Caco-2 (cell line): Measurements from ENCODE around the gene TBX10. TPM values are rescaled to one million over a fixed set of nuclear protein-coding genes. Genes with fewer than 3 reads are reported as not detected.
"Not testable (repeated sequence)": the region's sequence is repeated elsewhere in the genome, so short reads cannot be mapped to it uniquely, and the experiment has no call there.

Source experiments
- BruUV-seq: library from RNA; stranded (reverse); fragments of 400-500 nt; replicated peaks from 2 replicates; lab custom pipeline; 2021; lab: Mats Ljungman, UMichigan
- CTCF ChIA-PET: fragments of 300-600 bp; sonication (Branson Sonifier 250); formaldehyde crosslinking; loops from one replicate; lab custom pipeline; 2022; ENCODE audit warnings: antibody characterized with exemption; lab: Charles Lee
- POLR2A ChIA-PET: fragments of 300-600 bp; sonication (Branson Sonifier 250); formaldehyde crosslinking; loops from one replicate; lab custom pipeline; 2022; ENCODE audit warnings: antibody characterized with exemption; lab: Charles Lee
- DNase-seq, 2 experiments: peaks; one replicate each; pipeline versions ENCODE4 v3.0.0 to v3.0.0-alpha.2; 2020 to 2022
- H3K27me3 ChIP-seq: replicated peaks from 2 replicates; pipeline ENCODE4 v1.6.0; 2011; ENCODE audit warnings: low read length; ENCODE audit not compliant: control insufficient read depth, insufficient read depth
- H3K36me3 ChIP-seq: 2 replicates; pipeline ENCODE4 v1.5.1; 2011; ENCODE audit warnings: low read length; ENCODE audit not compliant: control insufficient read depth, insufficient read depth
- H3K4me1 ChIP-seq: fragments of 250-450 bp; sonication (Bioruptor Pico); 2 replicates; pipeline ENCODE4 v1.5.1; 2020; ENCODE audit warnings: mild to moderate bottlenecking
- H3K4me3 ChIP-seq: 2 replicates; pipeline ENCODE4 v1.5.1; 2011; ENCODE audit warnings: low read depth, mild to moderate bottlenecking, control low read depth, low read length
- H3K9me3 ChIP-seq: fragments of 250-450 bp; sonication (Bioruptor Pico); 2 replicates; pipeline ENCODE4 v1.5.1; 2020; ENCODE audit warnings: mild to moderate bottlenecking, moderate library complexity
- H3K27ac Mint-ChIP-seq: one replicate; pipeline ENCODE4 v1.8.0; 2022; ENCODE audit warnings: mixed read lengths; ENCODE audit not compliant: unreplicated experiment
- H3K27me3 Mint-ChIP-seq: one replicate; pipeline ENCODE4 v1.8.0; 2022; ENCODE audit warnings: mixed read lengths; ENCODE audit not compliant: insufficient read depth, unreplicated experiment
- H3K36me3 Mint-ChIP-seq: one replicate; pipeline ENCODE4 v1.8.0; 2022; ENCODE audit warnings: mild to moderate bottlenecking, mixed read lengths; ENCODE audit not compliant: insufficient read depth, unreplicated experiment
- H3K4me1 Mint-ChIP-seq: one replicate; pipeline ENCODE4 v1.8.0; 2022; ENCODE audit warnings: low read depth, mixed read lengths; ENCODE audit not compliant: unreplicated experiment
- H3K4me3 Mint-ChIP-seq: one replicate; pipeline ENCODE4 v1.8.0; 2022; ENCODE audit warnings: mild to moderate bottlenecking, moderate library complexity, mixed read lengths; ENCODE audit not compliant: unreplicated experiment
- H3K9me3 Mint-ChIP-seq: one replicate; pipeline ENCODE4 v1.8.0; 2022; ENCODE audit warnings: mixed read lengths; ENCODE audit not compliant: unreplicated experiment
- intact Hi-C: fragments of 100-400 bp; cut with micrococcal nuclease; formaldehyde crosslinking; loops from one replicate; pipeline ENCODE4 v1.10.0; 2022; ENCODE audit not compliant: unreplicated experiment
- total RNA-seq: library from RNA; stranded (reverse); gene quantifications from 2 replicates; pipeline ENCODE4 v1.2.3, GENCODE V29; 2022
- TF ChIP-seq, protein P1 (sequence below), 2 experiments: fragments of 200-600 bp in 1 of 2; IDR thresholded peaks; 1 replicate in 1 of 2; 2 replicates in 1 of 2; pipeline versions ENCODE4 v1.5.1 to v1.8.0; 2011 to 2022; ENCODE audit warnings: antibody characterized with exemption in 1 of 2, control low read depth in 1 of 2, inconsistent platforms in 1 of 2, low read depth in 1 of 2, low read length in 1 of 2, mild to moderate bottlenecking in 1 of 2, moderate library complexity in 1 of 2; ENCODE audit not compliant: insufficient read depth in 1 of 2, severe bottlenecking in 1 of 2, unreplicated experiment in 1 of 2

Gene TBX10
- total RNA-seq, 1 experiment from 2014 or later = not detected

DNA sequence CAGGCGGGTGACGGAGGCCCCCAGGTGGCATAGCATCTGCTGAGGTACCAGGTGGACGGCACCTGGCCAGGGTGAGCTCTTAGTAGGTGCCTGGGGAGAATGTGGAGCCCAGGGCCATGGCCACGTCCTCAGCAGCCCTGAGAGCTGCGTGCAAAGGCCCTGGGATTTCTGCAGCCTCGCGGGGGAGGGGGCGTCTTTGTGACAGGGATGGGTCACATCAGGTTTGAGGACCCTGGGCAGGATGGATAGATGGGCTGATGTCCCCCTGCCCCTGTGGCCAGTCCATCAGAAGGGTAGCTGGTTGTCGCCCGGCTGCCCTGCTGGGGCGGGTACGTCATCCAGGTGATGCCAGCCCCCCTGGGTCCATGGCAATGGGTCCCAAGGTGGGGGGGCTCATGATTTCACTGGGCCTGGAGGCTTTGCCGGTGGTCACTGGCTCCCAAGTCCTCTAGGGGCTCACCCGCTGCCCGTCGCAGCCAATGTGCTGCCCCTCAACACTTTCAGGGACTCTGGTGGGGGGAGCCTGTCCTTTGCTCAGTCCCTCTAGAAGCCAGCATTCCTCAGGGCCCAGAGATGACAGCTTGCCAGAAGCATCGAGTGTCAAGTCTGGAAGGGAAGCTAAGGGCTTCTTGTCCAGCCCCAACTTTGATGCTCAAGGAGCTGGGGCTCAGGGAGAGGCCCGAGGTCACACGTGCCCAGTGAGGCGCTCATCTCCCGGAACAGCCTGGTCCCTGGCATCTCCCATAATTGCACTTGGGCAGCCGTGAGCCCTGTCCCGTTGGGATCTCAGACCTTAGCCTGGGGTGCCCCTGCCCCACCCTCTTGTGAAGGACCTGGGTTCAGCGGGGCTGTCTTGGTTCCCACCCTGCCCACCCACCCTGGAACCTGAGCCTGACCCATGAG is 777 bp downstream of the TBX10 start:
- Mint-ChIP-seq H3K4me1 (no peaks in the 10 kb centered on the region), H3K4me3 (no peak overlapping the region), H3K27me3 (no peaks in the 10 kb centered on the region), H3K27ac (no peak overlapping the region), H3K9me3 (no peaks in the 10 kb centered on the region), H3K36me3 (no peaks in the 10 kb centered on the region)
- Histone ChIP-seq H3K27me3 (no peaks in the 10 kb centered on the region), H3K4me1 (0 out of 2 replicates have a peak, but pooled peaks cover 3% of the 10 kb centered on the region), H3K9me3 (peaks cover 6% of the 10 kb centered on the region; the same call in 1 of the 2 replicates), H3K4me3 (no peak overlapping the region), H3K36me3 (no peaks in the 10 kb centered on the region)
- TF ChIP-seq, protein P1, sequence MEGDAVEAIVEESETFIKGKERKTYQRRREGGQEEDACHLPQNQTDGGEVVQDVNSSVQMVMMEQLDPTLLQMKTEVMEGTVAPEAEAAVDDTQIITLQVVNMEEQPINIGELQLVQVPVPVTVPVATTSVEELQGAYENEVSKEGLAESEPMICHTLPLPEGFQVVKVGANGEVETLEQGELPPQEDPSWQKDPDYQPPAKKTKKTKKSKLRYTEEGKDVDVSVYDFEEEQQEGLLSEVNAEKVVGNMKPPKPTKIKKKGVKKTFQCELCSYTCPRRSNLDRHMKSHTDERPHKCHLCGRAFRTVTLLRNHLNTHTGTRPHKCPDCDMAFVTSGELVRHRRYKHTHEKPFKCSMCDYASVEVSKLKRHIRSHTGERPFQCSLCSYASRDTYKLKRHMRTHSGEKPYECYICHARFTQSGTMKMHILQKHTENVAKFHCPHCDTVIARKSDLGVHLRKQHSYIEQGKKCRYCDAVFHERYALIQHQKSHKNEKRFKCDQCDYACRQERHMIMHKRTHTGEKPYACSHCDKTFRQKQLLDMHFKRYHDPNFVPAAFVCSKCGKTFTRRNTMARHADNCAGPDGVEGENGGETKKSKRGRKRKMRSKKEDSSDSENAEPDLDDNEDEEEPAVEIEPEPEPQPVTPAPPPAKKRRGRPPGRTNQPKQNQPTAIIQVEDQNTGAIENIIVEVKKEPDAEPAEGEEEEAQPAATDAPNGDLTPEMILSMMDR (IDR thresholded peaks at IDR 0.05; ENCODE audit: insufficient read depth in 1 of 2, low read depth in 1 of 2, low read length in 1 of 2, severe bottlenecking in 1 of 2, unreplicated experiment in 1 of 2) = no peak
- intact Hi-C loops = no loop called here
- peak in 1 of 2 experiments; percentile 43 for DNase-seq
- no TSS peak for BruUV-seq
- ChIA-PET POLR2A (interaction anchor here (0.6 kb wide), 1 partner anchor 66 kb away, joined by 3 read pairs; no protein-coding TSS in a partner anchor), CTCF (interaction anchor here (2.2 to 2.8 kb wide), 2 partner anchors 9 to 21 kb away, joined by 9 to 18 read pairs; partner anchors contain the start of gene NUDT8)

DNA sequence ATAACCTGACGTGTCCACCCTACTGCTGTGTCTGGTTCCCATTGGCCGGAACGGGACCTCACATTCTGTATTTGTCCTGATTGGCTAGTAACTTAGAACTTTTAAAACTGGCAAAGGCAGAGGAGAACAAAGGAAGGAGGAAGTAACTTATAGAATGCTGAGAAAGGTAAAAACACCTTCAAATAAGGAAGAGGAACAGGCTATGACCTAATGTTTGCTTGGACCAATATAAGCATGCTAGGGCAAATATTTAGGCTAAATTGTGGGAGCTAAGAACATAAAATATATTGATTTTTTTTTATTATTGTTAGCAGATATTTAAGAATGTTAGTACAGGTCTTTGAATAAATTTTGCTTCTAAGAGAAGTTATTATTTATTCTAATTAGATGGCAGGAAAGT is 2.1 kb downstream of the TBX10 start:
- intact Hi-C loops, H3K4me1 Mint-ChIP-seq, H3K27me3 Mint-ChIP-seq, H3K4me3 Mint-ChIP-seq, BruUV-seq, H3K36me3 Mint-ChIP-seq, H3K27ac Mint-ChIP-seq, H3K9me3 Mint-ChIP-seq, POLR2A ChIA-PET, H3K4me1 ChIP-seq, H3K9me3 ChIP-seq, H3K27me3 ChIP-seq, H3K36me3 ChIP-seq, H3K4me3 ChIP-seq, DNase-seq: not testable (repeated sequence)
- CTCF ChIA-PET = interaction anchor here (2.2 kb wide), 1 partner anchor 22 kb away, joined by 9 read pairs; no protein-coding TSS in a partner anchor

DNA sequence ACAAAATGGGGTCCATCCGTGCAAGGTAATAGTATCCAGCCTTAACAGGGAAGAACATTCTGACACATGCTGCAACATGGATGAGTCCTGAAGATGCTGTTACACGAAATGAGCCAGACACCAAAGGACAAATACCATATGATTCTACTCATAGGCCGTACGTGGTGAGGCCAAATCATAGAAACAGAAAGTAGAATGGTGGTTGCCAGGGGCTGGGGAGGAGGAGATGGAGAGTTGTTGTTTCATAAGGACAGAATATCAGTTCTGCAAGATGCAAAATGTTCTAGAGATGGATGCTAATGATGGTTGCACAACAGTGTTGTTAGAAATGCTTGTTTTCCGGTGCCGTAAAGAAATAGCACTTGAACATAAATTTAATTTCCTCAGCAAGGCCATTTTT is 2.6 kb downstream of the TBX10 start:
- no peaks in the 10 kb centered on the region for H3K9me3 Mint-ChIP-seq
- H3K4me1 Mint-ChIP-seq = peaks cover 3% of the 10 kb centered on the region
- H3K27me3 Mint-ChIP-seq = no peaks in the 10 kb centered on the region
- no TSS peak for BruUV-seq
- Histone ChIP-seq H3K4me3 (no peak overlapping the region), H3K9me3 (no peaks in the 10 kb centered on the region), H3K27me3 (no peaks in the 10 kb centered on the region), H3K36me3 (no peaks in the 10 kb centered on the region), H3K4me1 (peaks cover 3% of the 10 kb centered on the region; the same call in 1 of the 2 replicates)
- intact Hi-C loops = no loop called here
- ChIA-PET CTCF (no interaction called here), POLR2A (no interaction called here)
- H3K4me3 Mint-ChIP-seq = no peak overlapping the region
- DNase-seq = no peak
- TF ChIP-seq, protein P1 (IDR thresholded peaks at IDR 0.05; ENCODE audit: insufficient read depth in 1 of 2, low read depth in 1 of 2, low read length in 1 of 2, severe bottlenecking in 1 of 2, unreplicated experiment in 1 of 2) = no peak
- no peak overlapping the region for H3K27ac Mint-ChIP-seq
- H3K36me3 Mint-ChIP-seq = peaks cover 1% of the 10 kb centered on the region
